Activated CD4-positive, alpha-beta memory T cell treated with anti-CD3 and anti-CD28 coated beads, Interleukin-2, amount 10 ng/mL, durations not matched to agents 7 days and 5 days (primary cell): ENCODE results near the gene DGKQ. TPM values are rescaled to one million over a fixed set of nuclear protein-coding genes. Genes with fewer than 3 reads are reported as not detected.

ENCODE experiments used
- CTCF ChIA-PET: fragments of 350-600 bp; sonication (Branson Sonifier 250); formaldehyde crosslinking; loops from one replicate; lab custom pipeline; 2021; ENCODE audit warnings: antibody characterized with exemption, inconsistent platforms; lab: Charles Lee
- POLR2A ChIA-PET: fragments of 350-600 bp; sonication (Branson Sonifier 250); formaldehyde crosslinking; loops from one replicate; lab custom pipeline; 2021; ENCODE audit warnings: antibody characterized with exemption; lab: Charles Lee
- DNase-seq: peaks from one replicate; pipeline ENCODE4 v3.0.0-alpha.2; 2020
- H3K27ac Mint-ChIP-seq: one replicate; pipeline ENCODE4 v1.8.0; 2021; ENCODE audit warnings: mild to moderate bottlenecking, mixed read lengths
- H3K27me3 Mint-ChIP-seq: one replicate; pipeline ENCODE4 v1.8.0; 2021; ENCODE audit warnings: mixed read lengths
- H3K36me3 Mint-ChIP-seq: one replicate; pipeline ENCODE4 v1.8.0; 2021; ENCODE audit warnings: low read depth, mixed read lengths
- H3K4me1 Mint-ChIP-seq: one replicate; pipeline ENCODE4 v1.8.0; 2021; ENCODE audit warnings: mixed read lengths
- H3K4me3 Mint-ChIP-seq: one replicate; pipeline ENCODE4 v1.8.0; 2021; ENCODE audit warnings: mild to moderate bottlenecking, mixed read lengths
- H3K9me3 Mint-ChIP-seq: one replicate; pipeline ENCODE4 v1.8.0; 2021; ENCODE audit warnings: mixed read lengths
- total RNA-seq, 2 experiments: library from RNA; stranded (reverse); gene quantifications; one replicate each; pipeline ENCODE4 v1.2.3, GENCODE V29; 2021

The DGKQ gene
- total RNA-seq, result 10 to 100 TPM; 13.8 to 14.7 TPM

- CTCF ChIA-PET, result no interaction called here
- Mint-ChIP-seq H3K9me3 (no peaks in the 10 kb centered on the region), H3K36me3 (no peaks in the 10 kb centered on the region), H3K27me3 (no peaks in the 10 kb centered on the region), H3K4me1 (peaks cover 6% of the 10 kb centered on the region), H3K4me3 (peak within 1 kb of the TSS; percentile 56), H3K27ac (no peak within 1 kb of the TSS)
- POLR2A ChIA-PET, result interaction anchor here (0.8 to 2.0 kb wide), 4 partner anchors 11 to 44 kb away, joined by 3 to 6 read pairs (median 4); partner anchors contain the start of genes GAK and TMEM175
- DNase-seq, result peak; percentile 90
Measured at GRCh38 chr4:973431-974397, at the start of gene DGKQ. Gene DGKQ (minus strand): TSS chr4:973569. CDS start chr4:973482, 87 bp downstream.

DNA sequence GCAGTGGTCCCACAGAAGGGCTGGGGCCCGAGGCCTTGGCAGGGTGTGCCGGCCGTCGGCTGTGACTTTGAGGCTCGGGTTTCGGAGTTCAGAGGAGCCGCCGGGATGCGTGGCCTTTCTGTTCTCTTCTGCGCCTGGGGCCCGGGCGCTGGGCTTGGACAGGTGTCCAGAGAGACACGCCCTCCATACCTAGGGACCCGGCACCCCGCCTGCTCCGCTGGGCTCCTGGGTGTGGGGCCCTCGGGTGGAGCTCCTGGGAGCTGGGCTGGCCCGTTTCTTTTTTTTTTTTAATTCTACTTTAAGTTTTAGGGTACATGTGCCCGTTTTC, 49.3 kb upstream of the DGKQ start:
- ChIA-PET POLR2A (no interaction called here), CTCF (no interaction called here)
- H3K9me3 Mint-ChIP-seq, result no peaks in the 10 kb centered on the region
- no peaks in the 10 kb centered on the region for H3K36me3 Mint-ChIP-seq
- no peak overlapping the region for H3K4me3 Mint-ChIP-seq
- H3K27me3 Mint-ChIP-seq, result no peaks in the 10 kb centered on the region
- H3K27ac Mint-ChIP-seq, result no peak overlapping the region
- H3K4me1 Mint-ChIP-seq, result peaks cover 10% of the 10 kb centered on the region
- DNase-seq, result no peak

GRCh38 chr4:1022051-1022738, 48.8 kb upstream of the DGKQ start:
- no peaks in the 10 kb centered on the region for H3K9me3 Mint-ChIP-seq
- POLR2A ChIA-PET, result no interaction called here

DNA sequence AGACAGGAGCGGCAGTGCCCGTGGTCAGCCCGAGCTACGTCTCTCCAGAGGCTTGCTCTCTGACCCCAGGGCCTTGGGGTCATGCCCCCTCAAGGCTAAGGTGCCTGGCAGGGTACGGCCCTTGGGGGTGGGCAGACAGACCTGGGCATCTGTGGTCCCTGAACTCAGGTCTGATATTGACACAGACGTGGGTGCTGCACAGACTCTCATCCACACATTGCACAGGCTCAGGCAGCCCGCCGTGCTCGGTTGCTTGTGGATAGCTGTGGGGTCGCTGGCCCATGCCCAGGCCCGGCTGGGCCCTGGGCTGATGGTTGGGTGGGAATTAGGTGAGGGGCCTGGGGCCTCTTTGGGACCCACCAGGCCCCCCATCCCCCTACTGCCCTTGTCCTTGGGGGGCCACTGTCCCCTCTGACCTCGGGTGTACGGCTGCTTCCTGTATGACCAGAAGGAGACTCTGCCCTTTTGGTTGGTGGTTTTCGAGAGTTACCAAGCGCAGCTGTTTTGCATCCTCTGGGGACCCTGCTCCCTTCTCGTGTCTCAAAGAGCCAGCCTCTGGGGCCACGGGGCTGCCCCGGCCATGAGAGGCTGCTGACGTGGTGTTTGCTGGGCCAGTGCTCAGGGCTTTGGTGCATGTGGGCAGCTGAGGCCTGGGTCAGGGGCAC, 48.1 kb upstream of the DGKQ start:
- H3K27me3 Mint-ChIP-seq, result no peaks in the 10 kb centered on the region
- no peak for DNase-seq
- H3K36me3 Mint-ChIP-seq, result no peaks in the 10 kb centered on the region
- H3K4me3 Mint-ChIP-seq, result no peak overlapping the region
- no peak overlapping the region for H3K27ac Mint-ChIP-seq
- ChIA-PET CTCF (no interaction called here), POLR2A (no interaction called here)
- no peaks in the 10 kb centered on the region for H3K9me3 Mint-ChIP-seq
- peaks cover 10% of the 10 kb centered on the region for H3K4me1 Mint-ChIP-seq

More at GRCh38 chr4:1022051-1022738, 48.8 kb upstream of the DGKQ start:
- CTCF ChIA-PET, result no interaction called here
- Mint-ChIP-seq H3K36me3 (no peaks in the 10 kb centered on the region), H3K27ac (no peak overlapping the region), H3K4me1 (peaks cover 10% of the 10 kb centered on the region), H3K27me3 (no peaks in the 10 kb centered on the region), H3K4me3 (no peak overlapping the region)
- no peak for DNase-seq

- DNase-seq, result no peak
- POLR2A ChIA-PET, result no interaction called here
- Mint-ChIP-seq H3K4me1 (peaks cover 3% of the 10 kb centered on the region), H3K27me3 (no peaks in the 10 kb centered on the region), H3K4me3 (no peak overlapping the region), H3K27ac (no peak overlapping the region), H3K36me3 (no peaks in the 10 kb centered on the region), H3K9me3 (no peaks in the 10 kb centered on the region)
- CTCF ChIA-PET, result no interaction called here
Measured at GRCh38 chr4:1019729-1020470, 46.5 kb upstream of the DGKQ start.

DNA sequence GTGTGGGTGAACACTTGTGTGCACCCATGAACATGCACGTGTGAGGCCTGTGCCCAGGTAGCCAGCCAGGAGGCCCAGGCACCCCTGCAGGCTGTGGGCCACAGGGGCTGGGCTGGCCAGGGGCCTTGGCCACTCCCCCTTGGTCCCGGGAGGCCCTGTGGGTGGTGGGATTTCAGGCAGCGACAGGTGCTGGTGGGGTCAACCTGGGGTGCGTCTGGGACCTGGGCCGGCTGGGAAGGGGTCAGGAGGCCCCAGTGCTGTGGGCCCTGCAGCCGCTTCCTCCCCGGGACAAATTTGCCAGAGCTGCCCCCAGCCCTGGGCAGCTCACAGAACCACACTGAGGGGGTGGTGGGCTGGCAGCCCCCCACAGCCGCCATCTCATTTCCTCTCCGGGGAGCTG, 46.0 kb upstream of the DGKQ start:
- DNase-seq, result no peak
- H3K4me1 Mint-ChIP-seq, result peaks cover 3% of the 10 kb centered on the region
- H3K27me3 Mint-ChIP-seq, result no peaks in the 10 kb centered on the region
- H3K36me3 Mint-ChIP-seq, result no peaks in the 10 kb centered on the region
- ChIA-PET CTCF (no interaction called here), POLR2A (no interaction called here)
- H3K4me3 Mint-ChIP-seq, result no peak overlapping the region
- no peaks in the 10 kb centered on the region for H3K9me3 Mint-ChIP-seq
- no peak overlapping the region for H3K27ac Mint-ChIP-seq

DNA sequence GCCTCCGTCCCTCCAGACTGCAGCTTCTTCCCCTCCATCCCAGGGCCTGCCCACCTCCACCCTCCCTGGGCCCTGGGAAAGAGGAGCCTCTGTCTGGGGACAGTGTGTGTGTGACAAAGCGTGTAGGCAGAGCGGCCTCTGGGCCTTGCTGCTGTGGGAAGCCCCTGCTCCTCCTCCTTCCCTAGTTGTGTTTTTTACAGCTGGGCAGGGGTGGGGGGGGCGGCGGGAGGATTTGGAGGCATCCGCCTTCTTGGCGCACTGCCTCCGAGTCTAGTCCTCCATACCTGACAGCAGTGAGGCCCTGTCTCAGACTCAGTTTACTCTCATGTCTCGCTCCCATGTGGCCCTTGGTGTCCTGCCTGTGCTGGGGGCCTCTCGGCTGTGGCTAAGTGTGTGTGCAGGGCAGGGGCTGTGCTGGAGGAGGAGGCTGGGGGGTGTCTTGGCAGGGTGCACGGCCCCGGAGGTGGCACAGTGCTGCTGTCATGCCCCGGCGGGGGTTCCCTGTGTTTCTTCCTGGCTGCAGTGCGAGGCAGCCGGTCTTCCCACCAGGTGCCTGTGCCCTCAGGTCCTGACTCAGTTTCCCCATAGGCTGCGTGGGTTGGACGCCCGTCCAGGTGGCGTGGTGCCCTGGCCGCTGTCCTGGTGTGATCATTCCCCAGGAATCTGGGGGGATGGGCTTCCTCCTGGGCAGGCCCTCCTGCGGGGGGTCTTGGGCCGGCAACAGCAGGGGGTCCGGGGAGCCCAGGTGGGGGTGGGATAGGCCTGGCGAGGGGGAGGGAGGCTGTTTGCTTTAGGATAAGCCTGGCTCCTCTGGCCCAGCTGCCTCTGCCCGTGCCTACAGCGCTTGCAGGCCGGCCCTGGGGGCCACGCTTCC, 45.0 kb upstream of the DGKQ start:
- CTCF ChIA-PET, result no interaction called here
- no peaks in the 10 kb centered on the region for H3K27me3 Mint-ChIP-seq
- H3K27ac Mint-ChIP-seq, result no peak overlapping the region
- no peaks in the 10 kb centered on the region for H3K36me3 Mint-ChIP-seq
- H3K9me3 Mint-ChIP-seq, result no peaks in the 10 kb centered on the region
- H3K4me3 Mint-ChIP-seq, result no peak overlapping the region
- DNase-seq, result no peak
- POLR2A ChIA-PET, result no interaction called here
- peaks cover 7% of the 10 kb centered on the region for H3K4me1 Mint-ChIP-seq

DNA sequence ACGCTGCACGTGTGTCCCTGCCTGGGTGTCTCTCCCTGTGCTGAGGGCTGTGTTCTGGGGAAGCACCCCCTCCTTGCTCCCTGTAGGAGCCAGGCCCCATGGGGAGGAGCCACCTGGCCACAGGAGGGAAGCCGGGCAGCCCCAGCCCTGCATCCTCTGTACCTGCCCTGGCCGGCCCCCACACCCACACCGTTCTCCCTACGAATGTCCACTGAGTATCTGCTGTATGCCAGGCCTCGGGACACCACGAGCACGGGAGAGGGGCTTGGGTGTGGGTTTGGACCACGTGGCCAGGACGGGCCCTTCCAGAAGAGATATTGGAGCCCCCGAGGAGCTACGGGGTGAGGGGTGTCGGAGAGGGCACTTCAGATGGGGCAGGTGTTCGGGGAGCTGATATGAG, 44.3 kb upstream of the DGKQ start:
- POLR2A ChIA-PET, result no interaction called here
- Mint-ChIP-seq H3K4me3 (no peak overlapping the region), H3K27ac (no peak overlapping the region), H3K27me3 (no peaks in the 10 kb centered on the region), H3K4me1 (peaks cover 7% of the 10 kb centered on the region), H3K36me3 (no peaks in the 10 kb centered on the region), H3K9me3 (no peaks in the 10 kb centered on the region)
- DNase-seq, result no peak
- CTCF ChIA-PET, result no interaction called here

GRCh38 chr4:1017211-1017610, 43.8 kb upstream of the DGKQ start:
- H3K9me3 Mint-ChIP-seq, result no peaks in the 10 kb centered on the region
- peaks cover 7% of the 10 kb centered on the region for H3K4me1 Mint-ChIP-seq
- no peaks in the 10 kb centered on the region for H3K36me3 Mint-ChIP-seq
- DNase-seq, result no peak
- CTCF ChIA-PET, result no interaction called here
- H3K4me3 Mint-ChIP-seq, result no peak overlapping the region
- H3K27me3 Mint-ChIP-seq, result no peaks in the 10 kb centered on the region
- POLR2A ChIA-PET, result no interaction called here
- H3K27ac Mint-ChIP-seq, result no peak overlapping the region

GRCh38 chr4:1015746-1016145, 42.4 kb upstream of the DGKQ start:
- Mint-ChIP-seq H3K9me3 (no peaks in the 10 kb centered on the region), H3K27ac (no peak overlapping the region), H3K27me3 (no peaks in the 10 kb centered on the region), H3K4me1 (peaks cover 7% of the 10 kb centered on the region), H3K4me3 (no peak overlapping the region), H3K36me3 (no peaks in the 10 kb centered on the region)
- ChIA-PET CTCF (no interaction called here), POLR2A (no interaction called here)
- DNase-seq, result no peak

DNA sequence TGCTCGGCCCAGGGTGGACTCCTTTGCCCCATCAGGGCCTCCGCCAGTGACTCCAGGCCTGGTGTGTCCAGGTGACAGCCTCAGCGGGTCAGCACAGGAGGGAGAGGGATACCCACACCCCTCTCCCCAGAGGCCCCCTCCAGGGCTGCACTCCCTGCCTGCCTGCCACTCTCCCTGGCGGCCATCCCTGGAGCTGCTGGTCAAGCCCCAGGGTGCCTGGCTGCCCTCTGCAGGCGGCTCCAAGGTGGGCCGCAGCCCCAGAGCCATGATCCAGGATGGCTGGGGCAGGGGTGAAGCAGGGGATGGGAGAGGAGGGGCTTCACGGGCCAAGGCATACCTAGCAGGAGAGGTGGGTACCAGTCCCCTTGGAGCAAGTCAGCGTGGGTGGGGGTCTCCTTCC, 41.8 kb upstream of the DGKQ start:
- H3K4me1 Mint-ChIP-seq, result peaks cover 12% of the 10 kb centered on the region

More for the DNA sequence above, 41.8 kb upstream of the DGKQ start:
- POLR2A ChIA-PET, result no interaction called here
- Mint-ChIP-seq H3K36me3 (no peaks in the 10 kb centered on the region), H3K27ac (no peak overlapping the region), H3K27me3 (no peaks in the 10 kb centered on the region), H3K9me3 (no peaks in the 10 kb centered on the region), H3K4me3 (no peak overlapping the region)
- no peak for DNase-seq
- CTCF ChIA-PET, result no interaction called here
